ENCODE results near the gene DYNC2LI1. TPM values are rescaled to one million over a fixed set of nuclear protein-coding genes. Genes with fewer than 3 reads are reported as not detected.

DYNC2LI1 gene
- total RNA-seq, 1 donor from 2014 or later = 28.3 TPM

DNA sequence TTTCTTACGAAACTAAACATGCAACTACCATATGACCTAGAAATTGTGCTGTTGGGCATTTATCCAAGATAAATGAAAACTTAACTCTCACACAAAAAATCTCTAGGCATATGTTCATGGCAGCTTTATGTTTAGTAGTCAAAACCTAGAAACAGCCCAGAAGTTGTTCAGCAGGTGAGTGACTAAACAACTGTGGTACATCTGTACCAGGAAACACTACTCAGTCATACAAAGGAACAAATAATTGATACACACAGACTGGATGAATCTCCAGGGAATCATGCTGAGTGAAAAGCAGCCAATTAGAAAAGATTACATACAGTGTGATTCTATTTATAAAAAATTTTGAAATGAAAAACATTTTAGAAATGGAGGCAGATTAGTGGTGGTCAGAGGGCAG, 29.3 kb downstream of the DYNC2LI1 start:
- DNase-seq (ENCODE audit: low spot score) (no peak), ATAC-seq (no peak)
- intact Hi-C loops (cut with DNase I) = no loop called here

DNA sequence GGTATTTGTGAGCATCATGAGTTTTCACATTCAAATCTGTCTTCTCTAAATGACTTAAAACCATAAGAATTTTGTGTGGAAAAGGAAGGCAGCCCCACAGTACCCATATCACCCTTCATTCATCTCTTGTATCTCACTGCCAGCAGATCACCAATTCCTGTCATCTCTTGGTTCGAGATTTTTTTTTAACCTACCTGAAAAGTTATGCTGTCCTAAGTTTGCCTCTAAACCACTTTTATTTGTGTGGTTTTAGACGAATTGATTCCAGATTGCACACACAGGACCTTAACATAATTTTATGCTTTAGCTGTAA, 32.8 kb downstream of the DYNC2LI1 start:
- DNase-seq (ENCODE audit: low spot score) = no peak
- intact Hi-C loops (cut with DNase I) = no loop called here
- ATAC-seq = no peak

DNA sequence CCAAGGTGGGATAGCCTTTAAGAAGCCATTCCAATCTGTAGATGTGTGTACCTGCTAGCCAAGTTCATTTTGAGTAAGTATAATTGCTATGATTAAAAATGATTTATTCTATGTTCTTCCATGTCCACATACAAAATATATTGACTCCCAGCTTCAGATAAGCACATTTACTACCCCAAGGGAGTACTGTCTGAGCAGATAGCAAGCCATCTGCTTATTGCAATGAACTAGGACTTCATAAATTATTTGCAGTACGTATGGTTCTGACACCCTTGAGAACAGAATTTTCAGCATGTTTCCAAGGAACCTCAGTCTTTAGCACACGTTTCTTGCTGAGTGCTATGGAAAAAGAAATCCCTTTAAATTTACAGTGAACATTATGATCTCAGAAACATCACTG, 36.6 kb downstream of the DYNC2LI1 start:
- no peak for DNase-seq (ENCODE audit: low spot score)
- no peak for ATAC-seq
- intact Hi-C loops (cut with DNase I) = no loop called here

DNA sequence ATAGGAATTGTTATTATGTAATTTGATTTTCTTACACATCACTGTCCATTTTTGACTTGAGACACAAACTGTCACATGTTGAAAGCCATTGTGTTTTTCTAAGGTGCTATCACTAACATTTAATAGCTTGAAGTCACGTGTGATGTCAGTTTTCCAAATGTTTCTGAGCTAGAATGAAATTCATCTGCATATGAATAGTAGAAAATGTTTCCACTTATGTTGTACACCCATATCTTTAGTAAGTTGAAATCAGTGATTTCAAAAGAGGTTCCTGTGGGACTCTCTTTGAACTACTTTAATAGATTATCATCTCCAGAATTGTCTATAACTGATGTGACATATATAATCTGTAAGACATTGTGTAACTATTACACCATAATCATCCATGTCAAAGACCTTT, 37.0 kb downstream of the DYNC2LI1 start:
- intact Hi-C loops (cut with DNase I) = no loop called here
- no peak for DNase-seq (ENCODE audit: low spot score)
- ATAC-seq = no peak

DNA sequence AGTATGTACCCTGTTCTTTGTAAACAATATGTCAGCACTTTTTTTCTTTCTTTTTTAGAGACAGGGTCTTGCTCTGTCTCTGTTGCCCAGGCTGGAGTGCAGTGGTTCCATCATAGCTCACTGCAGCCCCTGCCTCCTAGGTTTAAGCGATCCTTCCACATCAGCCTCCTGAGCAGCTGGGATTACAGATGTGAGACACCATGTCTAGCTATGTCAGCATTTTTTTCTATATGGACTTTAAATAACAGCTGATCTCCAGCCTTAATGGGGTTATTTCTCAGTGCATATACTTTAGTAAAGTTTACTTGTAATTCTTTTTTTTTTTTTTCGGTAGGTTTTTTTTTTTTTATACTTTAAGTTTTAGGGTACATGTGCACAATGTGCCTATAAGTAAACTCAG, 38.2 kb downstream of the DYNC2LI1 start:
- intact Hi-C loops (cut with DNase I) = no loop called here
- no peak for DNase-seq (ENCODE audit: low spot score)
- ATAC-seq = no peak

DNA sequence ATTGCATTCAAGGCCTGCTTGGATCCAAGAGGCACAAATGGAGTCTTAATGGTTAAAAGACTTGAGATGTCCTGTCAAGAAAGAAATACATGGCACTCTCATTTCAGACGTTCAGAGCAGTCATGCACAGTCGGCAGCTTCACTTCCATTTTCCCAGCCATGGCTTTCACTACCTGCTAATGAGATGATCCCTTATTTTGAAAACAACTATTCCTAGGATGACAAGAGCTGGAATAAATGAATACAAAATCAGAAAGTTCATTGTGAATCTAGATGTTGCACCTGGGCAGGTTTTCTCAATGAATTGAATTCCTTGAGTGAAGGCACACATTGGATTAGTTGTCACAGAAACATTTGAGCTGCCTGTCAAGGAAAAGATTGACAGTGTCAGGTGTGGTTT, 39.1 kb downstream of the DYNC2LI1 start:
- ATAC-seq = no peak
- no peak for DNase-seq (ENCODE audit: low spot score)
- intact Hi-C loops (cut with DNase I) = no loop called here

DNA sequence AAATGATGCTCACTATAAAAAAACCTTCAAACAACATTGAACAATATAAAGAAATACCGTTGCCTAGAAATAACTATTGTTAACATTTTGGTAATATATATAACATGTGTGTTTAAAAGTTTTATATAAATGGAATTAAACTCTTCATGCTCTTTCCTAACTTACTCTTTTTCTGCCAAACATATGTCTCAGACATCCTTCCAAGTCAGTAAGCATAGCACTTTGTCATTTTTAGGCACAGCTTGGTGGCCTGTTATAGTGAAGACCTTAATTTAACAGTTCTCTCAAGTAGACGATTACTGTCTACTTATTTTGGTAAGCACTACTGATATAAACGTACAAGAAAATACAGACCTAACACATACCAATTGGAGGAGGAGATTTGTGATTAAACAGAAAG, 40.9 kb downstream of the DYNC2LI1 start:
- ATAC-seq = no peak
- intact Hi-C loops (cut with DNase I) = no loop called here
- DNase-seq (ENCODE audit: low spot score) = no peak

DNA sequence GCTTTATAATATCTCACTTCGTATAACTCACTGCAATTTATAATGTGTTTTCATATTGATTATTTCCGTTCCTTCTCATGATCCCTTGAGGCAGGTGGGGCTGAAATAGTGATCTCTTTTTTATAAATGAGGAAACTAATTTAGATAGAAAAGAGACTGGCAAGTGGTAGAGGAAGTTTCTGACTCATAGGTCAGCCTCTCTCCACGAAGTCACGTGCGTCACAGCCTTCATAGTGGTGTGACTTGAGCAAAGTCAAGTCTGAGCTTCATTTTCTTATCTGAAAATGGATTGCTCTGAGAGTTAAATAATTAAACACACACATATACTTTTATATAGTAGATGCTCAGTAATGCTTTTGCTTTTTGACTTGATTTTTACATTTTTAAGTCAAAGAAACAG, 44.9 kb downstream of the DYNC2LI1 start:
- intact Hi-C loops (cut with DNase I) = no loop called here
- DNase-seq (ENCODE audit: low spot score) (peak; percentile 66), ATAC-seq (no peak)

DNA sequence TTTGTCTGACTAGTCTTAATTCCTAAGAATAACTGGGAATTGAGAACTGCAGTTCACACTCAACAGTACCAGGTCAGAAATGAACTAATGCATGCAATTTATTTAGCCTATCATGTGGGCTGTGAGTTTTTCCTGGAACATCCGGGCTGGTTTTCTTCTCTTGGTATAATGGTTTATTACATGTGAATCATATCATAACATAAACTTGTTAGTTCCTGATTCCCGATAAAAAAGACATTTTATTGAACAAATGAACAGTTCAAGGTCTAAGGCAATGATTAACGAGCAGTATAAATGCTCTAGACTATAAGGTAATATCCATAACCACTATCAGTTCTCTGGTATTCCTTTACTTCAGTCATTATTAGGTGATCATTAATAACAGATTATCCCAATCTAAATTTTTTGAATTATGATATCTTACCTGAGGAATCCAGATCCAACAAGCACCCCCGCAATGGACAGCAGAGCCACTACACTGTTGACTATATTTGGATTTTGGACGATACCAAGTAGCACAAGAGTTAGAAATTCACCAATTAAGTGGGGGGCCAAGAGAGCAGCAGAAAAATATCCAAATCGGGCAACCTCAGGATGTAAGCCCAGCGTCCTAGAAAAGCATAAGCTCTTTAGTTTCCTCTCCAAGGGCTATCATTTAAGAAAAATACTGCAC, 45.8 kb downstream of the DYNC2LI1 start:
- DNase-seq (ENCODE audit: low spot score) (no peak), ATAC-seq (no peak)
- intact Hi-C loops (cut with DNase I) = no loop called here

DNA sequence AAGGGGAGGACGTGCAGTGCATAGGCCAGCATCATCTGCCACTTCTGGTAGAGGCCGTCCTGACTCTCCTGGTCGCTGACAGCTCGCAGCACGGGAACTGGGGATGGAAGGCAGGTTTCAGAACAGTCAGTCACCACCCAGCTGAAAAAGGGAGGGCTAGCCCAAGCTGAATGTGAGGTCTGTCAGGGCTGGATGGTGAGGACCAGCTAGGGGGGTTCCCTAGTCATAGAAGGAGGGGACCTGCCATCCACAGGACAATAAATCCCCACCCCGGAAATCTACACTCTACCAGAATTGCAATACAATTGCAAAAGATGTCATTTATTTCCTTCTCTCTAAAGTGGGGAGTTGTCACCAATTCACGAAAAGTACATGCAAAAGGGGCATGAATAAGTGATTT, 49.0 kb downstream of the DYNC2LI1 start:
- ATAC-seq (no peak), DNase-seq (ENCODE audit: low spot score) (no peak)
- intact Hi-C loops (cut with DNase I) = no loop called here

DNA sequence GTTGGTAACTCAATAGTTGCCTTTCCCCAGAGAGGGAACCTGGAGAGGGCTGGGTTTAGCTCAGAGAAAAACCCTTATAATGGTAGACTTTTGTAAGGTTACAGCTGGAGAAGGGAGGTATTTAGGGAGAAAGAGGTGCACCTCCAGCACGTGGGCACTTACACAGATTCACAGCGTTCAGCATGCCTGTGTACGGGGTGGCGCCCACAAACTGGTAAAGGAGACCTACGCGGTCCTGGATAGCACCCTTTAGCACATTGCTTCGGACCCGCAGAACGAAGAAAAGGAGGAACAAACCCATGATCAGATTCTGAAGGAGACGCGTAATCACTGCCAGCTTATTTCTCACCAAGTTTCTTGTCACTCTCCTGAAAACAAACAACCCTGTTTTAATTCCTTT, 49.9 kb downstream of the DYNC2LI1 start:
- intact Hi-C loops (cut with DNase I) = no loop called here
- DNase-seq (ENCODE audit: low spot score) (no peak), ATAC-seq (no peak)

DNA sequence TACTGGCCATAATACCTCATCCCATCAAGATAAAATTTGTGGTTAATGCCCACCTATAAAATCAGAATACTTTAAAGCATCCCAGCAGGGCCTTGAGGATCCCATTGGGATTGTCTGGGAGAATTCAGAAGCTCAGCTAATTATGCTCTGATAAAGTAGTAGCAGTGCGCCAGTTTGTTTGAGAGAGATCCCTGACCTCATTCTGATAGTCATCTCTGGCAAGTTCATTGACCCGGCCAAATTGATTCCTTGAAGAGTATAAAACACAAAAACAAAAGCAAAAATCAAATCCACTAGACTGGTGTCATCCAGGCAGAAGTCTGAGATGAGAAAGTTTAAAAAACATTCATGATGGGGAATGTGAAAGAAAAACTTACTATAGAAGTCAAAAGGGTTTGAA, 50.7 kb downstream of the DYNC2LI1 start:
- DNase-seq (ENCODE audit: low spot score) (no peak), ATAC-seq (no peak)

DNA sequence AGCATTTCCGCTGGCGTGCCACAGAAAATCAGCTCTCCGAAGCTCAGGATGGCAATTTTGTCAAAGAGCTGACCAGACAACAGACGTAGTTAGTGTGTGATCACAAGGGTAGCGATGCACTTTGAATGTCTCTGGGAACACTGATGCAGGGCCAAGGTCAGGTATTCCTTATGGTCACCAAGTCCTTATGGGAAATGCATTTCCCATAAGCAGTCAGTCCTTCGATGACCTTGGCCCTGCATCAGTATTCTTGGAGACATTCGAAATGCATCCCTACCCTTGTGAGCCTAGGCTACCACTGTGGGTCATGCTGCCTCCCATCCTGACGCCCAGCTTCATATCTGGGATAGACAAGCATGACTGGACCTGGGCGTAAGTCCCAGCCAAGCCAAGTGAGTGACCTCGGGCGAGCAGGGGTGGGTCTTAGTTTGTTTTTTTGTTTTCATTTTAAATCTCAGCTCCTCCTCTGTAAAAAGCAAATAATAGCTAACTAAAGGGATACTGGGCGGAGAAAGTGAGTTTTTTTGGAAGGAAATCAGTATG, 51.2 kb downstream of the DYNC2LI1 start:
- DNase-seq (ENCODE audit: low spot score) (no peak), ATAC-seq (no peak)
- intact Hi-C loops (cut with DNase I) = no loop called here

More for the DNA sequence above, 50.7 kb downstream of the DYNC2LI1 start:
- intact Hi-C loops (cut with DNase I) = no loop called here

DNA sequence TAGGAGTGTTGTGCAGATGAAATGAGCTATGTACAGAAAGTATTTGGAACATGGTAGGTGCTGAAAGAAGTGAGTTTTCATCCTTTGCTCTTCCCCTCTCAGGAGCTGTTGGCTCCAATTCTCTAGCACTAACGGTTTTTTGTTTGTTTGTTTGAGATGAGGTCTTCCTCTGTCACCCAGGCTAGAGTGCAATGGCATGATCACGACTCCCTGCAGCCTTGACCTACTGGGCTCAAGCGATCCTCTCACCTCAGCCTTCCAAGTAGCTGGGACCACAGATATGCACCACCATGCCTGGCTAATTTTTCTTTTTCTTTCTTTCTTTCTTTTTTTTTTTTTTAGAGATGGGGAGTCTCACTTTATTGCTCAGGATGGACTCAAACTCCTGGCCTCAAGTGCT, 52.0 kb downstream of the DYNC2LI1 start:
- ATAC-seq (no peak), DNase-seq (ENCODE audit: low spot score) (no peak)
- intact Hi-C loops (cut with DNase I) = no loop called here

DNA sequence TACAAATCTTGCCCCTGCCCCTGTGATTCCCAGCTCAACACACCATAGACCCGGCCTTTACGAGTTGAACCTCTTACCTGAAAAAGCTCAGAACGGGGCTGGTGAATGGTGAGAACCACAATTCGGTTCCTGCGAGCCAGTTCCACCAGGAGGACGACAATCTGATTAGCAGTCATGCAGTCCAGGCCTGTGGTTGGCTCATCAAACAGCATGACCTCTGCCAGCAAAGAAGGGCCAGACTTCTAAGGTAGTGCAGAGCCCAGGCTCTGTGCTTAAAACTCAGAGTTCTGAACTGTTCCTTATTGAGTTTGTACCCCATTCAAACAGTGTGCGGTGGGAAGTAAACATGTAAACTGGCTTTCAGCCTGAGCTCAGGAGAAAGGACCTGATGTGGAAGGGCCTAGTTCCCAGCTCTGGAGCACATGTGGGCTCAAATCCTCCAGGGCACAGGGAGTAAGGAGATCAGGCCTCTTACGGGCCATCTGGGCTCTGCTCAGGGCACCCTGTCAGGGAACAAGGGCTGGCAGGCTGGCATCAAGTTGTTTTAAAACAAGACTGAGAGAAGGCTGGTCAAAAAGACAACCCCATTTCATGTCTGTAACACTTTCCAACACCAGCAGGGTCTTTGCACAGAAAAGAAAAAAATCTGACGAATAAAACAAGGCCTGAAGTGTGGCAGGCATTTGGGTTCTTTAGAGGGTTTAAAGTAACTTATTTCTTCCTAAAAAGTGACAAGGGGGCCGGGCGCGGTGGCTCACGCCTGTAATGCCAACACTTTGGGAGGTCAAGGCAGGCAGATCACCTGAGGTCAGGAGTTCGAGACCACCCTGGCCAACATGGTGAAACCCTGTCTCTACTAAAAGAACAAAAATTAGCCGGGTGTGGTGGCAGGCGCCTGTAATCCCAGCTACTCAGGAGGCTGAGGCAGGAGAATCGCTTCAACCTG, 52.7 kb downstream of the DYNC2LI1 start:
- intact Hi-C loops (cut with DNase I) = no loop called here
- ATAC-seq = no peak

DNA sequence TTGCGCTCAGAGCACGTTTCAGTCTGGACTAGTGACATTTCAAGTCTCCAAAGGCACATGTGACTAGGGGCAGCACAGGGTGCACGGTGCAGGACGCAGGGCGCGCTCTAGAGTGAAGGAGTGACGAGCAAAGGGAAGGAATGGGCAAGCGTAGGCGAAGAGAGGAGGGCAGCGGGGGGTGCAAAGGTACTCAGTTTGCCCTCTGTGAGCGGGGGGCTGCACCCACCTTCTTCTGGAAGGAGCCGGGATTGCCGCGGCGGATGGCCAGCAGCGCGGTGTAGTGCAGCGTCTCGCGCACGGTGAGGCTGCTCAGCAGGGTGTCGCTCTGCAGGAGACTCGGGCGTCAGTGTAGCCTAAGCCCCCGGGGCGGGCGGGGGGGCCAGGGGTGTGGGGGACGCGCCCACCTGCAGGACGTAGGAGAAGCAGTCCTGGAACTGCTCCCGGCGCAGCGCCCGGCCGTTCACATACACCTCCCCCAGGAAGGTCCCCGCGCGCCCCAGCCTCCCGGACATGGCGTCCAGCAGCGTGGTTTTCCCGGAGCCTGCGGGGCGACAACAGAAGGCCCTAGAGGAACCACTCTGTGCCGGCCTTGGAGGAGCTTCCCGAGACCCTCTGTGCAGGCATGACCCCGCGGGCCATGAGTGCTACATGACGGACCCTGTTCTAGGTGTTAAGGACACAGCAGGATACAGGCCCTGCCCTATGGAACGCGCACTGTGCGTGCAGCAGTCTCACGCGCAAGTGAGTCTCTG, 57.9 kb downstream of the DYNC2LI1 start:
- intact Hi-C loops (cut with DNase I) = no loop called here
- ATAC-seq (peak; percentile 30), DNase-seq (ENCODE audit: low spot score) (no peak)

More for the DNA sequence above, 52.7 kb downstream of the DYNC2LI1 start:
- DNase-seq (ENCODE audit: low spot score) = no peak

DNA sequence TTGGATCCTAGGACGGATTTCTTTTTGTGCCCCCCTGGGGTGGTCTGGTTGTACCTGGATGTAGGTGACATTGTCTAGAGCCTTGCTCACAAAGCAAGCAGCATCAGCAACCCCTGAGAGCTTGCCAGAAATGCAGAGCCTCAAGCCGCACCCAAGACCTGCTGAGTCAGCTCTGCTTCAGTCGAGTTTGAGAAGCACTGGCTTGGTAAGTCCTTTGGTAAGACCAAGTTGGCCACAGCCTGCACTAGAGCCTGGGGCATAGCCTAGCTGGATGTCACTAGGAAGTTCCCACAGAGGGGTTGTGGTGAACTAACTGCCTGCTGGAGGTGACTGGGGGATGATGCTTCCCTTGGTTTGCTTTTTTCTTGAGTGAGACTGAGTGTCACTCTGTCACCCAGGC, 58.6 kb downstream of the DYNC2LI1 start:
- intact Hi-C loops (cut with DNase I) = no loop called here
- ATAC-seq = no peak
- no peak for DNase-seq (ENCODE audit: low spot score)

DNA sequence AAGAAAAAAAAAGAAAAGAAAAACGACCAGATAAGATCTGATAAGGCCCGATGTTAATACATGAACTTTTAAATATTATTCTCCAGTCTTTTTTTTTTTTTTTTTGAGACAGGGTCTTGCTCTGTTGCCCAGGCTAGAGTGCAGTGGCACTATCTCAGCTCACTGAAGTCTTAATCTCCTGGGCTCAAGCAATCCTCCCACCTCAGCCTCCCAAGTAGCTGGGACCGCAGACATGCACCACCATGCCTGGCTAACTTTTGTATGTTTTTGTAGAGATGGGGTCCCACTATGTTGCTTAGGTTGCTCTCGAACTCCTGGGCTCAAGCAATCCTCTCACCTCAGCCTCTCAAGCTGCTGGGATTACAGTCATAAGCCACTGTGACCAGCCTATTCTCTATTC, 63.2 kb downstream of the DYNC2LI1 start:
- intact Hi-C loops (cut with DNase I) = no loop called here
- DNase-seq (ENCODE audit: low spot score) (no peak), ATAC-seq (no peak)

DNA sequence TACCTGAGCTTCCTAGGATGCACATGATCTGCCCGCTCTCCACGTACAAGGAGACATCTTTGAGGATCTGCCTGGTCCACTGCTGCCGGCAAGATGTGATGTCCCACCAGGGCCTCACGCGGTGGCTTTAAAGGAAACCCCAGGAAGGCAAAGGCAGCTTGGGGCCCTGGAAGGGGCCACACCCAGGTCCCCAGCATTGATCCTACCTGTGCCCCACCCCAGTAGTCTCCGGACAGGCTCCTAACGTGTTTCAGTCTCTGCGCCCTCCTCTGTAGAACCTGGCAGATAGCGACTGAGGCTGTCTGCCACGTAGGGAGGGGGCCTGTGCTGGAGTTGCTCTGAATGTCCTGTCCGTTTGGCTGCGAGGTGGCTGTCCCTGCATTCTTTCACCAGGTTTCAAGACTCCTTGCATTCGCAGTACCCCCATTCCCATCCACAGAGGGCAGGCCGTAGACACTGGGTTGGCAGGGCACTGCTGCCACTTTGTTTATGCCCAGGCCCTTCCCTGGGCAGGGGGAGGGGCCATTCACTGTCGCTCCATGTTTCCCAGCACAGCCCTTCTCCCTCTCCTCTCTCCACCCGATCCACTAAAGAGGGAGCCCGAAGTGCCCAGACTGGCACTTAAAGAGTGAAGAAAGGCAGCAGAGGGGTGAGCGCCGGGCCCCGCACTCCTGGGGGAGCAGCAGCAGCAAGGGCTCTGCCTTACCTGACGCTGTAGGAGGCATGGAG, 64.2 kb downstream of the DYNC2LI1 start:
- DNase-seq (ENCODE audit: low spot score) (no peak), ATAC-seq (no peak)
- intact Hi-C loops (cut with DNase I) = no loop called here
